ENCODE measurements around the gene FAM43A.

GRCh38 chr3:194682189-194682693, 3.4 kb upstream of the FAM43A start:
- TF ChIP-seq REST (IDR thresholded peaks at IDR 0.05), result no peak
- TF ChIP-seq, protein P1, sequence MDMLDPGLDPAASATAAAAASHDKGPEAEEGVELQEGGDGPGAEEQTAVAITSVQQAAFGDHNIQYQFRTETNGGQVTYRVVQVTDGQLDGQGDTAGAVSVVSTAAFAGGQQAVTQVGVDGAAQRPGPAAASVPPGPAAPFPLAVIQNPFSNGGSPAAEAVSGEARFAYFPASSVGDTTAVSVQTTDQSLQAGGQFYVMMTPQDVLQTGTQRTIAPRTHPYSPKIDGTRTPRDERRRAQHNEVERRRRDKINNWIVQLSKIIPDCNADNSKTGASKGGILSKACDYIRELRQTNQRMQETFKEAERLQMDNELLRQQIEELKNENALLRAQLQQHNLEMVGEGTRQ (IDR thresholded peaks at IDR 0.05), result no peak
- no peak for TF ChIP-seq EP300 (IDR thresholded peaks at IDR 0.05)
- TF ChIP-seq MAZ (IDR thresholded peaks at IDR 0.05; ENCODE audit: borderline replicate concordance, low read depth, low read length), result no peak
- no peak for TF ChIP-seq PHF8 (IDR thresholded peaks at IDR 0.05; ENCODE audit: borderline replicate concordance, low read depth)
- no peak for TF ChIP-seq CTCF (IDR thresholded peaks at IDR 0.05)
- TF ChIP-seq POLR2AphosphoS2 (conservative IDR thresholded peaks at IDR 0.05; ENCODE audit: low read length), result no peak
- no peak for TF ChIP-seq POLR2A (IDR thresholded peaks at IDR 0.05; ENCODE audit: low read length)
- TF ChIP-seq ZSCAN20 (CRISPR knock-in tag; IDR thresholded peaks at IDR 0.05), result no peak
- no peak for TF ChIP-seq JUN (IDR thresholded peaks at IDR 0.05)
- TF ChIP-seq, protein P2, sequence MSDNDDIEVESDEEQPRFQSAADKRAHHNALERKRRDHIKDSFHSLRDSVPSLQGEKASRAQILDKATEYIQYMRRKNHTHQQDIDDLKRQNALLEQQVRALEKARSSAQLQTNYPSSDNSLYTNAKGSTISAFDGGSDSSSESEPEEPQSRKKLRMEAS (IDR thresholded peaks at IDR 0.05), result no peak
- TF ChIP-seq ZC3H11A (IDR thresholded peaks at IDR 0.05), result no peak

Data from A549 (cell line).